ENCODE results near the gene GALNT18.

- TF ChIP-seq CTCF (IDR thresholded peaks at IDR 0.05; ENCODE audit: insufficient read depth, low read length) (no peak), REST (IDR thresholded peaks at IDR 0.05; ENCODE audit: insufficient replicate concordance, low read depth) (no peak), GABPA (IDR thresholded peaks at IDR 0.05; ENCODE audit: low read depth) (no peak)
These were observed 370.3 kb downstream of the GALNT18 start for GRCh38 chr11:11251394-11251970.
